ENCODE results near the gene TMBIM6.

DNA sequence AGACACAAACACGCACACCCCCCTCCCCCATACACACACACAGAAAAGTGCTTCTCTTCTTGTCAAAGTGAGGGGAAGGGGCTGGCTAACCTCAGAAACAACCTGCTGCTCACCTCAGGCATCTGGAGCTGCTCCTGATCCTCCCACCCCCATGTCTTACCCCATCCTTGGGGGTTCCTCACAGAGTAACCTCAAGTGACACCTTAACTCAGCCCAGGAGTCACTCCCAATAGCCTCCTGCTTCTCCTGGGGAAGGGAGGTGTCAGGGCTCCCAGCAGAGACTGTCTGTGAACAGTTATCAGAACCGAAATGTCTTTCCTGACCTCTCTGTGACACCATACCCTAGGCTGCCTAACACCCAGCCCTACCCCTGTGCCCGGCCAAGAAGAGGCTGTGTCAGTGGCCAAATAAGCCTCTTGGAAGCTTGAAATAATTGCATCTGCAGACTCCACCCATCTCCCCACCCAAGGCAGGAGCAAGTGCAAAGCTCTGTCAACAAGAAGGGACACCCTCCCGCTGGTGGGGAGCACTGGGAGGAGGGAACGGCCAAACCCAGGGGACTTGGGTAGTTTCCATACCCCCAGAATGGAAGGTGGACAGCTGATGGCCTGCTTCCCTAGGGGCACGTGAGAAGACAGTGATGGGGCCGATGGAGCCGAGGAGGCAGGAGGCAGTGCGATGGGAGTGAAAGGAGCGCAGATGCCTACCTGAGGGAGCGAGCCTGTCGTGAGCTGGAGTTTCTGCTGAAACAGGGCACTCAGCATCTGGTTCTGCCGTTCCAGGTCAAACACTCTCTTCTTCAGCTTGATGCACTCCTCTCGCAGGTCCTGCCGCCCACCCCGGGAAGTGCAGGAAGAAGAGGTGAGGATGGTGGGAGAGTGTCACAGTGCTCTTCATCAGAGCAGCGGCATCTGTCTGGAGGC, 60.0 kb downstream of the TMBIM6 start:
- TF ChIP-seq, protein P1, sequence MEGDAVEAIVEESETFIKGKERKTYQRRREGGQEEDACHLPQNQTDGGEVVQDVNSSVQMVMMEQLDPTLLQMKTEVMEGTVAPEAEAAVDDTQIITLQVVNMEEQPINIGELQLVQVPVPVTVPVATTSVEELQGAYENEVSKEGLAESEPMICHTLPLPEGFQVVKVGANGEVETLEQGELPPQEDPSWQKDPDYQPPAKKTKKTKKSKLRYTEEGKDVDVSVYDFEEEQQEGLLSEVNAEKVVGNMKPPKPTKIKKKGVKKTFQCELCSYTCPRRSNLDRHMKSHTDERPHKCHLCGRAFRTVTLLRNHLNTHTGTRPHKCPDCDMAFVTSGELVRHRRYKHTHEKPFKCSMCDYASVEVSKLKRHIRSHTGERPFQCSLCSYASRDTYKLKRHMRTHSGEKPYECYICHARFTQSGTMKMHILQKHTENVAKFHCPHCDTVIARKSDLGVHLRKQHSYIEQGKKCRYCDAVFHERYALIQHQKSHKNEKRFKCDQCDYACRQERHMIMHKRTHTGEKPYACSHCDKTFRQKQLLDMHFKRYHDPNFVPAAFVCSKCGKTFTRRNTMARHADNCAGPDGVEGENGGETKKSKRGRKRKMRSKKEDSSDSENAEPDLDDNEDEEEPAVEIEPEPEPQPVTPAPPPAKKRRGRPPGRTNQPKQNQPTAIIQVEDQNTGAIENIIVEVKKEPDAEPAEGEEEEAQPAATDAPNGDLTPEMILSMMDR (IDR thresholded peaks at IDR 0.05 in 8 of 11, conservative IDR thresholded peaks at IDR 0.05 in 3 of 11), result no peak
- TF ChIP-seq POLR2A (IDR thresholded peaks at IDR 0.05), result no peak
- no peak for TF ChIP-seq POLR2AphosphoS5 (IDR thresholded peaks at IDR 0.05)
